ENCODE data around the gene TNRC6C.
"Not testable (repeated sequence)": the region's sequence is repeated elsewhere in the genome, so short reads cannot be mapped to it uniquely, and the experiment has no call there.

Gene TNRC6C

DNA sequence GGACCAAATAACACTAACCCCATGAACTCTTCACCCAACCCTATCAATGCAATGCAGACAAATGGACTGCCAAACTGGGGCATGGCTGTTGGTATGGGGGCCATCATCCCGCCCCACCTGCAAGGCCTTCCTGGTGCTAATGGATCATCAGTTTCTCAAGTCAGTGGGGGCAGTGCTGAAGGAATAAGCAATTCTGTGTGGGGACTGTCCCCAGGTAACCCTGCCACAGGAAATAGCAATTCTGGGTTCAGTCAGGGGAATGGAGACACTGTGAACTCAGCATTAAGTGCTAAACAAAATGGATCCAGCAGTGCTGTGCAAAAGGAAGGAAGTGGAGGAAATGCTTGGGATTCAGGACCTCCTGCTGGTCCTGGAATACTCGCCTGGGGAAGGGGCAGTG is 91.1 kb downstream of the TNRC6C start:
- DNase-seq = no peak

DNA sequence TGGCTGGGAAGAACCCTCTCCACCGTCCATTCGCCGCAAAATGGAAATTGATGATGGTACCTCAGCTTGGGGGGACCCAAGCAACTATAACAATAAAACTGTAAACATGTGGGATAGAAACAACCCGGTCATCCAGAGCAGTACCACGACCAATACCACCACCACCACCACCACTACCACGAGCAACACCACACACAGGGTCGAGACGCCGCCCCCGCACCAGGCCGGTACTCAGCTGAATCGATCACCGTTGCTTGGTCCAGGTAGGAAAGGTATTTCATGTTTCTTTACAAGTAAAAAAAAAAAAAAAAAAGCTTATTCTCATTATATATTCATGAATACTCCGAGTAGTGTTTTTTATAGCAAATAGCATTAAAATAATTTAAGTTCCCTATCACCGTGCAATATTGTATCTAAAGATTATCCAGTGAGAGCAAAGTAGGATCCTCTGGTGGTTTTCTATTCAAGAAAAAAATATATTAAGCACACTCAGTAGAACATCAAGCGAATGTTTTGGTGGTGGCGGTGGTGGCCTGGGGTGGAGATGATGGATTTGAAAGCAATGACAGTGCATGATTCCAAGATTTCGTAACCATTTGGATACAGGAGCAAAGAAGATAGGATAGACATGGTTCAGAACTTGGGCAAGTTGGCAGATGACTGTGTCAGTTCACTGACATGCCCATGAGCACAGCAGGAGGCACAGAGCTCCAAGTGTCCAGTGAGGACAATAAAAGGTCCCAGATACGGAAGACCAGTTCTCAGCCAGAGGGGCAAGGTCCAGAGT is 92.9 kb downstream of the TNRC6C start:
- DNase-seq = no peak

DNA sequence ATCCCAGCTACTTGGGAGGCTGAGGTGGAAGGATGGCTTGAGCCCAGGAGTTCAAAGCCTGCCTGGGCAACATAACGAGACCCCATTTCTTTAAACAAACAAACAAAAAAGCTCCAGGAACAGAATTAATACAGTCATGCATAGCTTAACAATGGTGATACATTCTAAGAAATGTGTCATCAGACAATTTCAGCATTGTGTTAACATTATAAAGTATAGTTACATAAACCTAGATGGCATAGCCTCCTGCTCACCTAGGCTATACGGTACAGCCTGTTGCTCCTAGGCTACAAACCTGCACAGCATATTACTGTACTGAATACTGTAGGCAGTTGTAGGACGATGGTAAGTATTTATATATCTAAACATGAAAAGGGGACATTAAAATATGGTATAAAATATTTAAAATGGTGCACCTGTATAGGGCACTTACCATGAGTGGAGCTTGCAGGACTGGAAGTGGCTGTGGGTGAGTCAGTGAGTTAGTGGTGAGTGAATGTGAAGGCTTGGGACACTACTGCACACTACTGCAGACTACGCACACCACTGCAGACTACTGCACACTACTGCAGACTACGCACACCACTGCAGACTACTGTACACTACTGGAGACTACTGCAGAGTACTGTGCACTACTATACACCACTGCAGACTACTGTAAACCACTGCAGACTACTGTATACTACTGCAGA is 95.4 kb downstream of the TNRC6C start:
- DNase-seq = no peak

DNA sequence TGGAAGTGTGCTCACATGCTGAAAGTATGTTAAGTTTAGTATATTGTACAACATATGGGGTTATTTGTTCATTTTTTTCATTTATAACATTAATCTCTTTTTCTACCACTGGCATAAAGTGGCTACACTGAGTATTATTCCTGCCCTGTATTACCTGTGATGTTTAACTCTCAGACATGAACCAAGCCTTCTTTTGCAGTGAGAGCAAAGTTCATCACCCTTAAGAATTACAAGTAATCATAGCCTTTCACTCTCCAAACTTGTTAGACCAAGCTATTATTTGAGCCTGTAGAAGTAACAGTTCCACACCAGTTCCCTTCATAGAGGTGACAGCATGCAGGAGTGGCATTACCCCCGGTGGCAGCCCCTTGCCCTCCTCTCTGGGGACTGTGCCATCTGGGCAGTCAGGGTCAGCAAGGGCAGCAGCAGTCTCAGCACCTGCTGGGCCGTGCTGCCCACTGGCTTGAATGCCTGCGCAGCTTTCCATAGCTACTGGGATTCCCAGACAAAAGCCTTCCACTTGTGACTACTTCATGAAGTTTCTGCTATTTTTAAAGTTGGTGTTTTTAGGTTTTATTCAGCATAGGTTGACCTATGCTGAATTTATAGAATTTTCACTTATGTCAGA is 98.7 kb downstream of the TNRC6C start:
- no peak for DNase-seq

DNA sequence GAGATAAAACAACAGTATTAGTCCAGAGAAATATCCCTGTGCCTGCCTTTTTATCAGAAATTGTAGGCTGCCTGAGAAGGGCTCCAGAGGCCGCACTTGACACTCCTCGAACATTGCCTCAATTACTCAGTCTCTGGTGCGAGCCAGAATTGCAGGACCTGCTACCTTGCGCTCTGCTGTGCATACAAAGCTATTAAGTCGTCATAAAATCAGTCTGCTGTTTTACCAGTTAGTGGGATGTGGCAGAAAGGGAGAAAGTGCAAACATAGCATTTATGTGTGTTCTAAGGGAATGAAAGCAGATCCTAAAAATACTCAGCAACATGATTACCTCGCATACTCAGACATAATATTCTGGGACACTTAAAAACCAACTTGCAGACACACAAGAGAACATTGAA is 99.5 kb downstream of the TNRC6C start:
- DNase-seq = no peak

DNA sequence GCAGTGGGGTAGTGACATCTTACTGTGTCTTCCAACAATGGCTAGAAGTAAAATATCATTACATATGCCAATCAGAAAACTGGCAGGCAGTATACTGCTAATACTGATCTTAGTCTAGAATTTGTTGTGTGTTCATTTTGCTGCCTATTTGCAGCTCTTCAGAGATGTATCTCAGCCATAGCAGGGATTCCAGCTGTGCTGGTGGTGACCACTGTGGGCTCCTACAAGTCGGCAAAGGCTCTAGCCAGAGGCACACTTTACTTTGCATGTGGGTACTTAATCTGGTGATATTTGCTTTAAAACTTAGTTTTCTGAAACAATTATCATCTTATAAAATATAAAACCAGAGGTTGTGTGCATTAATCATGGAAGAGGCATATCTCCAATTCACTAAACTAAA is 100.1 kb downstream of the TNRC6C start:
- no peak for DNase-seq

DNA sequence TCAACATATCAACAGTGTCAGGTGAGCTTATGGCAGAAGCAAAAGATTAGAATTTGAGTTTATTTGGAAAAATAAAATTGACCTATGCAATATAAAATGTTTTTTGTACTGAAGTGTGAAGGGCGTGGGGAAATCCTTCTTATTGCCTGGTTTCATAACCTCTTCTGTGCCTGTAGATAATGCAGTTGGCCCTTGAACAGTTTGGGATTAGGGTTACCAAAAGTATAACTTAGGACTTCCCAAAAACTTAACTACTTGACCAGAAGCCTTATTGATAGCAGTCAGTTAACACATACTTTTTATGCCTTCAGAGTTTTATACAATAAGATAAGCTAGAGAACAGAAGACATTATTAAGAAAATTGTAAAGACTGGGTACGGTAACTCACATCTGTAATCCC is 104.1 kb downstream of the TNRC6C start:
- no peak for DNase-seq

DNA sequence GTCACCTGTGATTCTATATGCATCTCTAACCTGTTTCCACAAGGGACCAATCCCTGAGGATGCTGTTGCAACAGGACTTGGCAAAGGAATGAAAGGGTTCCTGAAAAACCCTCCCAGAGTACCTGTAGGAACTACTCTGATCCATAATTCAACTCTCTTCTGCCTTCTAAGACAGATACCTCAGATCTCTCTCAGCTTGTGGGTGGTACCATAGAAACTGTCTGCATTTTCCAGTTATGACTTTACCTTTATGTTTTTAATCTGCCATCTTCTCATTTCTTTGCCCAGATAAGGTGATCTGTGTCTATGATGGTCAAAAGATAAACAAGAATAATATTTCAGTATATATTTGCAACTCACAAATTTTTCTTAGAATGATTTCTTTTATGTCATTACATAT is 105.0 kb downstream of the TNRC6C start:
- no peak for DNase-seq

DNA sequence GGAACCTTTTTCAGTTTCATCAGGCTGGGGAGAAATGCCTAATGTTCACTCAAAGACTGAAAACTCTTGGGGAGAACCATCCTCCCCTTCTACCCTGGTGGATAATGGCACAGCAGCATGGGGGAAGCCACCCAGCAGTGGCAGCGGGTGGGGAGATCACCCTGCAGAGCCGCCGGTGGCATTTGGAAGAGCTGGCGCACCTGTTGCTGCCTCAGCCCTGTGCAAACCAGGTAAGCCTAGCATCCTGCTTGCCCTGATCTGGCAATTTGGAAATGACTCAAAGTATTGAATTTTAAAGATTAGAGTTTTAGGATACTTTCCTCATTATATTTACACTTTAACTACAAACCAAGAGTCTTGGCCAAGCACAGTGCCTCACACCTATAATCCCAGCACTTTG is 106.2 kb downstream of the TNRC6C start:
- DNase-seq = no peak

DNA sequence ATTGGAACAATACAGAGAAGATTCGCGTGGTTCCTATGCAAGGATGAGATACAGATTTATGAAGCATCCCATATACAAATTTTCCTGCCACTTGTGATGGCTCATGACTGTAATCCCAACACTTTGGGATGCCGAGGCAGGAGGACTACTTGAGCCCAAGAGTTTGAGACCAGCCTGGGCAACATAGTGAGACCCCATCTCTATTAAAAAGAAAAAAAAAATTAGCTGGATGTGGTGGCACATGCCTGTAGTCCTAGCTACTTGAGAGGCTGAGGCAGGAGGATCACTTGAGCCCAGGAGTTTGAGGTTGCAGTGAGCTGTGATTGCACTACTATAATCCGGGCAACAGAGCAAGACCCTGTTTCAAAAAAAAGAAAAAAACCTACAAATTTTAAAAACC is 108.5 kb downstream of the TNRC6C start:
- not testable (repeated sequence) for DNase-seq

DNA sequence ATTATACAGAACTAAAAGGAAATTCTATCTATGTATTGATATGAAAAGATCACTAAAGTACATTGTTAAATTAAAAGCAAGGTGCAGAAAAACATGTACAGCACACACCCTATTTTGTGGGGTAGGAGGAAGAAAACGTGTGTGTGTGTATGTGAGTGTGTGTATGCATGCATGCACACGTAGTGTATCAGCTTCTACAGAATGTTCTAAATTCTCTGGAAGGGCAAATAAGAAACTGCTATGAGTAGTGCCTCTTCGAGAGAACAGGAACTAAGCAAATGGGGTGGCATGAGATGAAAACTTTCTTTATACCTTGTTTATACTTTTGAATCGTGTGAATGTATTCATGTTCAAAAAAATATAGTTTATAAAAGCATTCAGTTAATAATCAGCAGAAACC is 111.2 kb downstream of the TNRC6C start:
- no peak for DNase-seq

DNA sequence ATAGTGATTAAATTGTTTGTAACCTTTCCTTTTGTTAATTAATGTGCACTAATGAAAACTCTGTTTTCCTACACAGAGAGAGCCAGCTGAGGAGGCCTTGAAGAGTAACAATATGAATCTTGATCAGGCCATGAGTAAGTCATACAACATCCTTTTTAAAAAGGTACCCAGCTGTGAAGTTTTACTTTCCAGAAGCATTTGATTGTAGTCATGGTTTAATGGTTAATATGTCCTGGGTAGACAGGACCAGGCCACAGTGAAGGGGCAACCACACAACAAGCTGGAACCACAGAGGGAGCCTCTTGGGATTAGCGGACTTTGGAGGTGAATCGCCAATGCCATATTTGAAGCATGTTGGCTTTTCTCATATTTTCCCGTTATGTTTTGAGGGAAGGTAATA is 114.5 kb downstream of the TNRC6C start:
- no peak for DNase-seq

DNA sequence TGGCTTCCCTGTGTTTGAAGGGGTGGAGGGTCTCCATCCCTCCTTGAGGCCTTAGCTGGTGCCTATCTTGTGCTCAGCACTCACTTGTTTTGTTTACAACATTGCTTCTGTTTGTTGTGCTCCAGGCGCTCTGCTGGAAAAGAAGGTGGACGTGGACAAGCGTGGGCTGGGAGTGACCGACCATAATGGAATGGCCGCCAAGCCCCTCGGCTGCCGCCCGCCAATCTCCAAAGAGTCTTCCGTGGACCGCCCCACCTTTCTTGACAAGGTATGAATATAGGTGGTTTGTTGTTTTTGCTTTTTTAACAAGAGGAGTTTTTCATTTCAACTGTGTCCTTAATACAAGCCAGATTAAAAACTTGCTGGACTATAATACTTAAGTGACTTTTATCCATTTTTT is 116.5 kb downstream of the TNRC6C start:
- no peak for DNase-seq

DNA sequence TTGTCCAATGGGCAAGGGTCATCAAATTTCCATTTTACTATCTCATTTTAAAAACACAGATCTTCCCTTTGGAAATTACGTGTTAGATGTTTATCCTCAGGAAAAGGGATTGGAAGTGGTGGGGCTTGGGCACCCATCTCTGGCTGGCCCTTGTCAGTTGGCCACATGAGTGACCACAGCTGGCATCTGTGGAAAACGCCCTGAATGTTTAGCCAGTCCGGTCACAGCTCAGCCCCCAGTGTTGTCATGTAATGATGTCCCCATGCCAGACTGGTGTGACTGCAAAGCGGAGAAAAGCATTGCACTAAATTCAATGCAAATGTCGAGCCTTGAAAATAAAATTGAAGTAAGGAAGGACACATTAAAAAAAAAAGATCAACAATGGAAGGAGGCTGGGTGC is 117.0 kb downstream of the TNRC6C start:
- no peak for DNase-seq

DNA sequence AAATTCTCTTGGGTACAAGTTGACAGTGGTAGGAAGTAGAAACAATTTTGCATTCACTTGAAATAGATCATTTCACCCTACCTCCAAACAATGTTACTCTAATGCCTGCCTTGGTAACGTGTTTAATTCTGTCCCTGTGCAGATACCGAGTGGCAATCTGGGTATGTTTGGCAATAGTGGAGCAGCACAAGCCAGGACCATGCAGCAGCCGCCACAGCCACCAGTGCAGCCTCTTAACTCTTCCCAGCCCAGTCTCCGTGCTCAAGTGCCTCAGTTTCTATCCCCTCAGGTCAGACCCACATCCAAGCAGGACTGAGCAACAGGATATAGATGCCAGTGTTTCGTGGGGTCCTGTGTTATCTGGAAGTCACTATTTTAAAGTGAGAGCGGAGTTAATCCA is 120.8 kb downstream of the TNRC6C start:
- no peak for DNase-seq

DNA sequence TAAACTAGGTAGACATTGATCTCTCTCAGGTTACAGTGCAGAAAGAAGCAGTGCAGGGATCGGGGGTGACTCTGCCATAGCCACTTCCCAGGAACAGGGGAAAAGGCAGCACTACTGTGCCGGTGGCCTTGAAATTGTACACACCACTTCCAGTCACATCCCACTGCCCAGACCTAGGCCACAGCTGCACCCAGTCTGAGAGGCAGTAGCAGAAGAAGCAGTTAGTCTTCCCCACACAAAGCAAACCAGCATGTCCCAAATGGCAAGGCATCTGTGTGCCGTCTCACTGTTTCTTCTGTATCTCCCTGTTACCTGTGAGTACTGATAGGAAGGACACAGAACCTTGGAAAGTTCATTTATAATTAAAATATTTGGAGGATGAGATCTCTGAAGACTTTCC is 123.0 kb downstream of the TNRC6C start:
- no peak for DNase-seq

DNA sequence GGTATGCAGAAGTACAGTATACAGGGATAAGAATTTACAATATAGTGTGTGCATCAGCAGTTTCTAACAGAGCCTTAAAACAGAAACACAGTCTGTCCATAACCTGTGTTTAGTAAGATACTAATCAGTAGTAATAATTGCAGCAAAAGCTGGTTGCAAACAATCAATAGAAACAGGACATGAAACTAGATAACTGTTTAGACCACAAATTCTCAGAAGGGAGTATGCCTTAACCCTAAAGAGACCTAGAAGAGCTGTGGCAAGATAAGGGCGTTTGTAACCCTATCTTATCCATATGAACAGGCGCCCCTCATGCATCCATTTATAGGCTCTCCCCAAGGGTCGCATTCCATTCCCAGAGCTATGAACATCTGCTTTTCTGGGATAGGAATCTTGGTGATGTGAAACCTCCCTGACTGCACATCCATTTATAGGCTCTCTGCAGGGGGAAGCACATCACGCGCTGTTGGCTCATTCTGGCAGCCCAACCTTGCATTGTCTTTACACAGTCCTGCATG is 123.9 kb downstream of the TNRC6C start:
- peak; percentile 23 to 50 for DNase-seq

DNA sequence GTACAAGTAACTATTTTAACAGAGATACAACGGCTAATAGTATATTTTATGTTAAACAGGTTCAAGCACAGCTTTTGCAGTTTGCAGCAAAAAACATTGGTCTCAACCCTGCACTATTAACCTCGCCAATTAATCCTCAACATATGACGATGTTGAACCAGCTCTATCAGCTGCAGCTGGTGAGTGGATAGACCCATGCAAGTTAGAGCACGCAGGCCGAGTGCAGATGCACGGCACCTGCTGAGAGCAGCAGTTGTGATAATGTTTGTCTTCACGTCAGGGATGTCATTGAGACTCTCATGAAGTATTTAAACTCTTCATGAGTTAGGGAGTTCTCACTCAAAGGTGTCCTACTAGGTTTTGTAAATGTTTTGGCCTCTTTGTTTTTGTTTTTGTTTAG is 124.5 kb downstream of the TNRC6C start:
- DNase-seq = no peak

DNA sequence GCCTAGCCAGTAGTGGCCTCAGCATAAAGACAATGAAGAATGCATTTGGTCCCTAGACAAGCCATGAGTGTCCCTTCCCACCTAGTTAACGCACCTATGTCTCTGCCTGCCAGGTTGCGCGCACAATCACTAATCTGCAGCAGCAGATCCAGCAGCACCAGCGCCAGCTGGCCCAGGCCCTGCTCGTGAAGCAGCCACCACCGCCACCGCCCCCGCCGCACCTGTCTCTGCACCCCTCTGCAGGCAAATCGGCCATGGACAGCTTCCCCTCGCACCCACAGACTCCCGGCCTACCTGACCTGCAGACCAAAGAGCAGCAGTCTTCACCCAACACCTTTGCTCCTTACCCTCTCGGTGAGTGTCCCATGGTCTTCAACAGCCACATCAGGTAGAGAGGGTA is 128.2 kb downstream of the TNRC6C start:
- DNase-seq = no peak

DNA sequence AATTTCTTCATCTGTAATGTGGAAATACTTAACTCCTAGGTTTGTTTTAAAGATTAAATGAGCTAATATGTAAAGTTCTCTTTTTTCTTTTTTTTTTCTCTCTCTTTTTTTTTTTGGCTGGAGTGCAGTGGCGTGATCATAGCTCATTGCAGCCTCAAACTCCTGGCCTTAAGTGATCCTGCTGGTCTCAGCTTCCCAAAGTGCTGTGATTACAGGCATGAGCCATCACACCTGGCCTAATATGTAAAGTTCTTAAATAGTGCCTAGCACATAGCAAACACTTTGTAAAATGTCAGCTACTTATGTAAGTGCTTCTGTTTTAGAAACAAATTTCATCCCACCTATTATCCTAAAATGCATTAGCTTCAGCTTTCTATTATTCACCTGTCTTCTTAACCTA is 130.0 kb downstream of the TNRC6C start:
- DNase-seq = peak in 1 of 2 donors; percentile 12

DNA sequence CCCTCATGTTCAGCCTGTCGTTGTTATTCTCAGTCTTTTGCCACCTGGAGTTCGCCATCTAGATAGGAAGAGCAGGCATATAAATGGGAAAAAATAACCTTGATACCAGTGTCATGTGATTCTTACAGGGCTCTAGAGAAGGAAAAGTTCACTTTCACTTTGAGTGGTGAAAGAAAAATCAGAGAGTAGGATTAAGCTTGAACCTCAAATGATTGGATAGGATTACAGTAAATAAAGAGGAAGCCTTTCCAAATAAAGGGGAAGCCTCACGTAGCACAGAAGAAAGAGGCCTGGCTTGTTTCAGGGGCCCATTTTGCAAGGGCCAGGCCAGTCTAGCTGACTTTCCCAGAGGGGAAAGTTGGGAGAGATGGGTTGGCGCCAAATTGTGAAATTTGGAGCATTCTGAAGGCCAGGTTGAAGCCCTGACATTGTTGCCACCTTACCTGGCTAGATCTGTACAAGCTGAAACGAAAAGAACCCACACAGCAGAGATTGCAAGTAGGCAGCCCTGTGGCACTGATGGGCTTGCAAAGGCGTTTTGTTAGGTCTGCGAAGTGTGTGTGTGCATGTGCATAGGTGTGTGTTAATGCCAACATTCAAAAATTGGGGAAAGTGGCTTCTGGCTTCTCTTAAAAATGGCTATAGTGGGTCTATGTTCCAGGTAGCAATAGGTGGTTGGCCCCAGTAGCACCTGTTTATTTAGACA is 131.2 kb downstream of the TNRC6C start:
- DNase-seq = peak; percentile 58 to 72

DNA sequence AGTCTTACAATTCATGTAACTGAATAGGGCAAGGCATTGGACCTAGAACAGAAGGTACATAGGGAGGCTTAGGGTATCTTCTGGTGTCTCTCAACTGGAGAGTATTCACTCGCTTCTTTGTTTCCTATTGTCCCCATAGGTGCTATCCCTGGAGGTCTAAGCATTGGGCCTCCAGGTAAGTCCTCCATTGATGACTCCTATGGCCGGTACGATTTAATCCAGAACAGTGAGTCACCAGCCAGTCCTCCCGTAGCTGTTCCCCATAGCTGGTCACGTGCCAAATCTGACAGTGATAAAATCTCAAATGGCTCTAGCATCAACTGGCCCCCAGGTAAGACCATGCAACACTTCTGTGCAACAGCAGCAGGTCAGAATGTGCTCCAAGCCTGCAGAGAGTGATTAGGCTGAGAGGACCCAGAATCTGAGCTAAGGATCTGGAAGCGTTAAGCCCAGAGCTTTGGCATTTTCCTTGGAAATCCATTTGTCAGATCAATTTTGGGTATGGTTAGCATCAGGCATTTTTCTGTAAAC is 134.4 kb downstream of the TNRC6C start:
- no peak for DNase-seq

DNA sequence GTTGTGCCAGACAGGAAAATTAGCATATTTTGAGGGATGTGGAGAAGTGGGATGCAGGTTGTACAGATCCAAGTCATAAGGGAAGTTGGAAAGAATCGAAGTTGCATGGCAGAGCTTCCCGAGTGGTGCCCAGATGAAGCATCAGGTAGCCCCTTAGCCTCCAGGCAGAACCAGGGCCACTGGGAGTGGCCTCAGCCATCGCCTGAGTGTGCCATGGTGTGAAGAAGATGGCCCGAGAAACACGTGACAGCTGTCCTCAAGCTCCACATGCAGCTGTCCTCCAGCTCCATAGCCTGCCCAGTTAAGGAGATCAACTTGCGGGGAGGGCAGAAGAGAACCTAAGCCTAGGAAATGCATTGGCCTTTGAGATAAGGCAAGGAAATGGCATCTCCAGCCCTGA is 136.5 kb downstream of the TNRC6C start:
- no peak for DNase-seq
